PC-9 (cell line): ENCODE measurements around the gene STK10. TPM values are rescaled to one million over a fixed set of nuclear protein-coding genes. Genes with fewer than 3 reads are reported as not detected.

Experiments used
- BruUV-seq: library from RNA; stranded (reverse); fragments of 400-500 nt; replicated peaks from 2 replicates; lab custom pipeline; 2021; lab: Mats Ljungman, UMichigan
- CTCF ChIA-PET: fragments of 300-600 bp; sonication (Branson Sonifier 250); formaldehyde crosslinking; loops from one replicate; lab custom pipeline; 2022; ENCODE audit warnings: antibody characterized with exemption; lab: Charles Lee
- POLR2A ChIA-PET: fragments of 300-600 bp; sonication (Branson Sonifier 250); formaldehyde crosslinking; loops from one replicate; lab custom pipeline; 2022; ENCODE audit warnings: antibody characterized with exemption; ENCODE audit not compliant: unreplicated experiment; lab: Charles Lee
- DNase-seq, 2 experiments: peaks; one replicate each; pipeline versions ENCODE4 v3.0.0 to v3.0.0-alpha.2; 2015 to 2022; ENCODE audit warnings: mixed read lengths in 1 of 2
- H2AFZ ChIP-seq: fragments of 200-600 bp; sonication (generic); 2 replicates; pipeline ENCODE4 v1.8.1; 2017; ENCODE audit warnings: antibody characterized with exemption
- H3F3A ChIP-seq: fragments of 200-600 bp; sonication (generic); 2 replicates; pipeline ENCODE4 v1.8.1; 2017; ENCODE audit warnings: antibody characterized with exemption, mild to moderate bottlenecking, low read depth; ENCODE audit not compliant: insufficient read depth
- H3K27ac ChIP-seq: fragments of 200-600 bp; sonication (generic); 2 replicates; pipeline ENCODE4 v1.6.1; 2016; ENCODE audit warnings: mixed run types
- H3K27me3 ChIP-seq: fragments of 200-600 bp; sonication (generic); 2 replicates; pipeline ENCODE4 v1.6.1; 2016; ENCODE audit warnings: low read depth, mixed run types; ENCODE audit not compliant: insufficient read depth
- H3K36me3 ChIP-seq: fragments of 200-600 bp; sonication (generic); 2 replicates; pipeline ENCODE4 v1.6.1; 2016; ENCODE audit warnings: low read depth, mixed run types
- H3K4me1 ChIP-seq: fragments of 200-600 bp; sonication (generic); replicated peaks from 2 replicates; pipeline ENCODE4 v1.6.1; 2016; ENCODE audit warnings: mixed run types; ENCODE audit not compliant: insufficient read depth
- H3K4me2 ChIP-seq: fragments of 200-600 bp; sonication (generic); 2 replicates; pipeline ENCODE4 v1.6.1; 2017; ENCODE audit warnings: mixed run types
- H3K4me3 ChIP-seq: fragments of 200-600 bp; sonication (generic); 2 replicates; pipeline ENCODE4 v1.6.1; 2016; ENCODE audit warnings: mixed run types
- H3K79me2 ChIP-seq: fragments of 200-600 bp; sonication (generic); 2 replicates; pipeline ENCODE4 v1.6.1; 2017; ENCODE audit warnings: low read depth, mixed run types
- H3K9me2 ChIP-seq: fragments of 200-600 bp; sonication (generic); 2 replicates; pipeline ENCODE4 v1.8.1; 2017; ENCODE audit warnings: mild to moderate bottlenecking; ENCODE audit not compliant: insufficient read depth
- H3K9me3 ChIP-seq: fragments of 200-600 bp; sonication (generic); 2 replicates; pipeline ENCODE4 v1.8.1; 2016; ENCODE audit warnings: low read depth; ENCODE audit not compliant: insufficient read depth
- H4K20me1 ChIP-seq: fragments of 200-600 bp; sonication (generic); 2 replicates; pipeline ENCODE4 v1.8.1; 2017; ENCODE audit not compliant: insufficient read depth
- EZH2 ChIP-seq: fragments of 200-600 bp; sonication (generic); IDR thresholded peaks from 2 replicates; pipeline ENCODE4 v1.8.0; 2017; ENCODE audit warnings: antibody characterized with exemption, low read depth
- intact Hi-C: fragments of 100-400 bp; cut with micrococcal nuclease; formaldehyde crosslinking; loops from one replicate; pipeline ENCODE4 v1.10.0; 2022; ENCODE audit not compliant: unreplicated experiment
- total RNA-seq: library from RNA; stranded (reverse); gene quantifications from 2 replicates; pipeline ENCODE4 v1.2.3, GENCODE V29; 2021
- TF ChIP-seq, protein P1 (sequence below): fragments of 200-600 bp; sonication (generic); conservative IDR thresholded peaks from 2 replicates; pipeline ENCODE4 v1.6.1; 2017; ENCODE audit warnings: mixed run types, antibody characterized with exemption, mild to moderate bottlenecking, moderate library complexity

Gene STK10
- total RNA-seq, 1 experiment from 2014 or later, result 31.5 TPM

DNA sequence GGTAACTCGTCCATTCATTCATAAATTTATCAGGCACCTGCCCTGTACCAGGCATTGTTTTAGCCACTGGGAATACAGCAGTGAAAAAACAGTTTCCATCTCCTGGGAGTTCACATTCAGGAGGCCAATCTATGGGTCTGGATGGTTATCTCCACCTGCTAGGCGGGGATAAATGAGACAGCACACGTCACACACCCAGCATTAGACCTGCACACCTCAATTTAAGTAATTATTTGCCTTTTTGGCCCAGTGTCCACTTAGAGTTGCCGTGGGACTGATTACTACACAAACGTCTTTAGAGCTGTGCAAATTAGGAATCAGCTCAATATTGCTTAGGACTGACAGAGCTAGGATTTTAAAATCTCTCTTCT, 46.1 kb downstream of the STK10 start:
- no peaks in the 10 kb centered on the region for H3K36me3 ChIP-seq
- no peak overlapping the region for H3K27ac ChIP-seq
- no peaks in the 10 kb centered on the region for H3K9me3 ChIP-seq
- 0 out of 2 replicates have a peak, but pooled peaks cover 3% of the 10 kb centered on the region for H3K79me2 ChIP-seq
- H3F3A ChIP-seq, result no peaks in the 10 kb centered on the region; the same call in 1 of the 2 replicates
- no peaks in the 10 kb centered on the region; the same call in none of the 2 replicates for H4K20me1 ChIP-seq
- TF ChIP-seq EZH2, result no peak
- TF ChIP-seq, protein P1, sequence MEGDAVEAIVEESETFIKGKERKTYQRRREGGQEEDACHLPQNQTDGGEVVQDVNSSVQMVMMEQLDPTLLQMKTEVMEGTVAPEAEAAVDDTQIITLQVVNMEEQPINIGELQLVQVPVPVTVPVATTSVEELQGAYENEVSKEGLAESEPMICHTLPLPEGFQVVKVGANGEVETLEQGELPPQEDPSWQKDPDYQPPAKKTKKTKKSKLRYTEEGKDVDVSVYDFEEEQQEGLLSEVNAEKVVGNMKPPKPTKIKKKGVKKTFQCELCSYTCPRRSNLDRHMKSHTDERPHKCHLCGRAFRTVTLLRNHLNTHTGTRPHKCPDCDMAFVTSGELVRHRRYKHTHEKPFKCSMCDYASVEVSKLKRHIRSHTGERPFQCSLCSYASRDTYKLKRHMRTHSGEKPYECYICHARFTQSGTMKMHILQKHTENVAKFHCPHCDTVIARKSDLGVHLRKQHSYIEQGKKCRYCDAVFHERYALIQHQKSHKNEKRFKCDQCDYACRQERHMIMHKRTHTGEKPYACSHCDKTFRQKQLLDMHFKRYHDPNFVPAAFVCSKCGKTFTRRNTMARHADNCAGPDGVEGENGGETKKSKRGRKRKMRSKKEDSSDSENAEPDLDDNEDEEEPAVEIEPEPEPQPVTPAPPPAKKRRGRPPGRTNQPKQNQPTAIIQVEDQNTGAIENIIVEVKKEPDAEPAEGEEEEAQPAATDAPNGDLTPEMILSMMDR, result no peak
- POLR2A ChIA-PET, result no interaction called here
- H3K9me2 ChIP-seq, result no peaks in the 10 kb centered on the region
- CTCF ChIA-PET, result interaction anchor here (0.6 kb wide), 1 partner anchor 63 kb away, joined by 6 read pairs; no protein-coding TSS in a partner anchor
- no peak overlapping the region for H3K4me3 ChIP-seq
- no peaks in the 10 kb centered on the region for H3K4me1 ChIP-seq
- H2AFZ ChIP-seq, result no peak overlapping the region
- DNase-seq, result no peak
- H3K27me3 ChIP-seq, result no peaks in the 10 kb centered on the region
- H3K4me2 ChIP-seq, result no peak overlapping the region
- BruUV-seq, result no TSS peak
- intact Hi-C loops, result no loop called here

DNA sequence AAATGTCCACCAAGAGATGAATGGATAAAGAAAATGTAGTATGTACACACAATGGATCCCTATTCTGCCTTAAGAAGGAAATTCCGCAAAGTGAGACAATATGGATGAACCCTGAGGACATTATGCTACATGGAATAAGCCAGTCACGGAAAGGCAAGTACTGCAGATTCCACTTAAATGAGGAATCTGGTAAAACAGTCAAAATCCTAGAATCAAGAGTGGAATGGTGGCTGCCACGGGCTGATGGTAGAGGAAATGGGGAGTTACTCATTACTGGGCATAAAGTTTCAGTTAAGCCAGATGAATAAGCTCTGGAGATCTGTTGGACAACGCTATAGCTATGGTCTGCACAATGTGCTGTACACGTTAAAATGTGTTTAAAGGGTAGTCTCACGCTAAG, 47.2 kb downstream of the STK10 start:
- CTCF ChIA-PET, result no interaction called here
- no peak for DNase-seq
- TF ChIP-seq, protein P1, result no peak
- TF ChIP-seq EZH2, result no peak
- POLR2A ChIA-PET, result no interaction called here
- no peaks in the 10 kb centered on the region for H3K4me1 ChIP-seq
- H3K79me2 ChIP-seq, result 0 out of 2 replicates have a peak, but pooled peaks cover 3% of the 10 kb centered on the region
- H3K4me3 ChIP-seq, result no peak overlapping the region
- no peaks in the 10 kb centered on the region; the same call in none of the 2 replicates for H4K20me1 ChIP-seq
- no peaks in the 10 kb centered on the region for H3K36me3 ChIP-seq
- no peak overlapping the region for H2AFZ ChIP-seq
- no peaks in the 10 kb centered on the region for H3K9me3 ChIP-seq
- no peaks in the 10 kb centered on the region for H3K27me3 ChIP-seq
- no TSS peak for BruUV-seq
- H3K27ac ChIP-seq, result no peak overlapping the region
- H3K9me2 ChIP-seq, result no peaks in the 10 kb centered on the region
- H3F3A ChIP-seq, result no peaks in the 10 kb centered on the region; the same call in 1 of the 2 replicates
- intact Hi-C loops, result no loop called here
- H3K4me2 ChIP-seq, result no peak overlapping the region

DNA sequence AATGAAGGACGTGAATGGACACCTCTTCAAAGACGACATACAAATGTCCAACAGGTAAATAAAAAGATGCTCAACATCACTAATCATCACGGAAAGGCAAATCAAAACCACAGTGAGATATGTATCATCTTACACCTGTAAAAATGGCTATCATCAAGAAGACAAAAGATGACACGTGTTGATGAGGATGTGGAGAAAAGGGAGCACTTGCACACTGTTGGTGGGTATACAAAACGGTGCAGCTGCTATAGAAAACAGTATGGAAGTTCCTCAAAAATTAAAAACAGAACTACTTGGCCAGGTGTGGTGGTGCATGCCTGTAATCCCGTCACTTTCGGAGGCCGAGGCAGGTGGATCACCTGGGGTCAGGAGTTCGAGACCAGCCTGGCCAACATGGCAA, 47.9 kb downstream of the STK10 start:
- CTCF ChIA-PET, result interaction anchor here (0.7 kb wide), 2 partner anchors 18 to 991 kb away, joined by 5 to 6 read pairs; no protein-coding TSS in a partner anchor
- 0 out of 2 replicates have a peak, but pooled peaks cover 3% of the 10 kb centered on the region for H3K79me2 ChIP-seq
- BruUV-seq, result no TSS peak

More for the DNA sequence above, 47.9 kb downstream of the STK10 start:
- no peaks in the 10 kb centered on the region for H3K36me3 ChIP-seq
- H3F3A ChIP-seq, result no peaks in the 10 kb centered on the region; the same call in 1 of the 2 replicates
- POLR2A ChIA-PET, result interaction anchor here (0.7 kb wide), 1 partner anchor 1756 kb away, joined by 6 read pairs; no protein-coding TSS in a partner anchor
- no peaks in the 10 kb centered on the region for H3K9me3 ChIP-seq
- no peak overlapping the region for H3K4me3 ChIP-seq
- no peaks in the 10 kb centered on the region for H3K4me1 ChIP-seq
- H4K20me1 ChIP-seq, result no peaks in the 10 kb centered on the region; the same call in none of the 2 replicates
- no peak overlapping the region for H3K4me2 ChIP-seq
- no peak overlapping the region for H2AFZ ChIP-seq
- H3K27me3 ChIP-seq, result no peaks in the 10 kb centered on the region
- intact Hi-C loops, result no loop called here
- H3K27ac ChIP-seq, result no peak overlapping the region
- TF ChIP-seq, protein P1, result no peak
- TF ChIP-seq EZH2, result no peak
- no peaks in the 10 kb centered on the region for H3K9me2 ChIP-seq
- DNase-seq, result no peak
